ENCODE data around the gene VIPR1. TPM values are rescaled to one million over a fixed set of nuclear protein-coding genes. Genes with fewer than 3 reads are reported as not detected.
A peak's percentile ranks its signal among the peaks of the same experiment; 100 is the strongest.

VIPR1 gene
- total and polyA plus RNA-seq, 11 donors = 0.96 to 5.4 (median 2.4) TPM

DNA sequence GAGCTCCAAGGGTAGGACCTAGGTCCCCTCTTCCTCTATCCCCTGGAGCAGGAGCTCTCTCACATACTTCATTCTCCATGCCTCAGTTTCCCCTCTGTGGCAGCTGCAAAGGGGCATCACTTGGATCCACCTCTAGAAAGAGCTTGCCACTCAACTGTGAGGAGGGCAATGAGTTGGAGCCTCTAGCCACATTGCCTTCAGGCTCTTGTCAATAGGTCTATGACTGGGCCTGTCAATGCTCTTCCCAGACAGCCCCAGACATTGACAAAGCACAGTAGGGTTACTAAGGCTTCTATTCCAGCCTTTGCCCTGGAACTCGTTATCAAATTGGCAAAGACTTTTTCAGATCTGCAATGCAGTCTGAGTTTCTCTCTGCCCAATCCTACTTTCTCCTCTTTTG, 4.4 kb upstream of the VIPR1 start:
- Histone ChIP-seq H3K4me1 (peaks cover 0 to 26% (median 13%) of the 10 kb centered on the region in 12 donors), H3K9me3 (no peaks in the 10 kb centered on the region), H3K27me3 (peaks cover 0 to 34% (median 8%) of the 10 kb centered on the region in 9 donors), H3K4me3 (no peak overlapping the region), H3K36me3 (no peaks in the 10 kb centered on the region), H3K27ac (no peak overlapping the region)
- WGBS, 4 donors = 39 to 53% (median 47%) methylated on average over 1 of the region's 1 CpG
- TF ChIP-seq, protein P1, sequence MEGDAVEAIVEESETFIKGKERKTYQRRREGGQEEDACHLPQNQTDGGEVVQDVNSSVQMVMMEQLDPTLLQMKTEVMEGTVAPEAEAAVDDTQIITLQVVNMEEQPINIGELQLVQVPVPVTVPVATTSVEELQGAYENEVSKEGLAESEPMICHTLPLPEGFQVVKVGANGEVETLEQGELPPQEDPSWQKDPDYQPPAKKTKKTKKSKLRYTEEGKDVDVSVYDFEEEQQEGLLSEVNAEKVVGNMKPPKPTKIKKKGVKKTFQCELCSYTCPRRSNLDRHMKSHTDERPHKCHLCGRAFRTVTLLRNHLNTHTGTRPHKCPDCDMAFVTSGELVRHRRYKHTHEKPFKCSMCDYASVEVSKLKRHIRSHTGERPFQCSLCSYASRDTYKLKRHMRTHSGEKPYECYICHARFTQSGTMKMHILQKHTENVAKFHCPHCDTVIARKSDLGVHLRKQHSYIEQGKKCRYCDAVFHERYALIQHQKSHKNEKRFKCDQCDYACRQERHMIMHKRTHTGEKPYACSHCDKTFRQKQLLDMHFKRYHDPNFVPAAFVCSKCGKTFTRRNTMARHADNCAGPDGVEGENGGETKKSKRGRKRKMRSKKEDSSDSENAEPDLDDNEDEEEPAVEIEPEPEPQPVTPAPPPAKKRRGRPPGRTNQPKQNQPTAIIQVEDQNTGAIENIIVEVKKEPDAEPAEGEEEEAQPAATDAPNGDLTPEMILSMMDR (IDR thresholded peaks at IDR 0.05) = no peak
- no peak for TF ChIP-seq POLR2A (IDR thresholded peaks at IDR 0.05)
- intact Hi-C loops (cut with DNase I) = no loop called here
- no peak for DNase-seq
- ATAC-seq = no peak

- WGBS, 4 donors = 76 to 85% (median 83%) methylated on average over 13 of the region's 13 CpGs
- H3K36me3 ChIP-seq = no peaks in the 10 kb centered on the region
- H3K9me3 ChIP-seq = no peaks in the 10 kb centered on the region
- ATAC-seq (no peak), DNase-seq (peak in 1 of 5 donors; percentile 14)
- H3K4me1 ChIP-seq = peaks cover 0 to 26% (median 12%) of the 10 kb centered on the region in 12 donors
- no peak overlapping the region for H3K27ac ChIP-seq
- H3K27me3 ChIP-seq = peaks cover 0 to 34% (median 8%) of the 10 kb centered on the region in 9 donors
- intact Hi-C loops (cut with DNase I) = no loop called here
- no peak overlapping the region for H3K4me3 ChIP-seq
- TF ChIP-seq, protein P1 (IDR thresholded peaks at IDR 0.05) = no peak
- no peak for TF ChIP-seq POLR2A (IDR thresholded peaks at IDR 0.05)
These were observed 3.5 kb upstream of the VIPR1 start for GRCh38 chr3:42498791-42499477.

GRCh38 chr3:42499478-42499871, 3.0 kb upstream of the VIPR1 start:
- peaks cover 0 to 24% (median 12%) of the 10 kb centered on the region in 12 donors for H3K4me1 ChIP-seq
- H3K36me3 ChIP-seq = no peaks in the 10 kb centered on the region
- peaks cover 0 to 34% (median 8%) of the 10 kb centered on the region in 9 donors for H3K27me3 ChIP-seq
- no peak for TF ChIP-seq POLR2A (IDR thresholded peaks at IDR 0.05)
- TF ChIP-seq, protein P1 (IDR thresholded peaks at IDR 0.05) = no peak
- no peak overlapping the region for H3K27ac ChIP-seq
- WGBS, 4 donors = 82 to 94% (median 88%) methylated on average over 3 of the region's 3 CpGs
- intact Hi-C loops (cut with DNase I) = no loop called here
- H3K4me3 ChIP-seq = no peak overlapping the region
- ATAC-seq = no peak
- DNase-seq = peak in 1 of 5 donors; percentile 7
- H3K9me3 ChIP-seq = no peaks in the 10 kb centered on the region

GRCh38 chr3:42500091-42500490, 2.4 kb upstream of the VIPR1 start:
- Histone ChIP-seq H3K9me3 (no peaks in the 10 kb centered on the region), H3K4me3 (no peak overlapping the region), H3K27ac (no peak overlapping the region), H3K4me1 (peaks cover 0 to 22% (median 12%) of the 10 kb centered on the region in 12 donors), H3K36me3 (no peaks in the 10 kb centered on the region), H3K27me3 (peaks cover 0 to 34% (median 8%) of the 10 kb centered on the region in 9 donors)
- peak in 2 of 5 donors; percentile 5 to 11 for DNase-seq
- 52 to 71% (median 66%) methylated on average over 2 of the region's 2 CpGs for WGBS, 4 donors
- ATAC-seq = no peak
- intact Hi-C loops (cut with DNase I) = loop anchor here in 9 of 10 donors (2.0 to 10.0 kb wide), 5 partner anchors 37 to 255 kb away; no protein-coding TSS in a partner anchor
- TF ChIP-seq POLR2A (IDR thresholded peaks at IDR 0.05) = no peak
- TF ChIP-seq, protein P1 (IDR thresholded peaks at IDR 0.05) = no peak

All from heart left ventricle (tissue), 16 donors.